C4-2B (cell line): ENCODE measurements around the gene TMEM107.

Experiments used
- H3K27ac ChIP-seq: fragments of 450-650 bp; 2 replicates; pipeline ENCODE4 v1.5.1; 2017
- ZFX ChIP-seq: fragments of 450-650 bp; IDR thresholded peaks from 2 replicates; pipeline ENCODE4 v1.6.1; 2017
- TF ChIP-seq, protein P1 (sequence below): fragments of 450-650 bp; conservative IDR thresholded peaks from 2 replicates; pipeline ENCODE4 v1.5.1; 2017; ENCODE audit warnings: mild to moderate bottlenecking

The TMEM107 gene

DNA sequence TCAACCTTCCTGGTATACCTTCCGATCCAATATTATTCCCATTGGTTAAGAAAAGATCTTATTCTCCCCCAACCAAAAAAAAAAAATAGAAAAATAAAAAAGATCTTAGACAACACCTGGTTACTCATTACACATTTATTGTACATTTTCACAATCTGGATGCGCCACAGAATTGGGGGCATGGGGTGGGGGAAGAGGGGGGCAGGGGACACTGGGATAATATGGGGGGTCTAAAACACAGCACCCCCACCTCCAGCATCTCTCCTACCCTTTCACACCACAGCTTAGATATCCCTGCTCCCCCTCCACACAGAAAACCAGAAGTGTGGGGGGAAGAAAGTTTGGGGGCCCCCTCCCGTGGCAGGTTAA is 17.2 kb downstream of the TMEM107 start:
- no peak for TF ChIP-seq ZFX
- TF ChIP-seq, protein P1, sequence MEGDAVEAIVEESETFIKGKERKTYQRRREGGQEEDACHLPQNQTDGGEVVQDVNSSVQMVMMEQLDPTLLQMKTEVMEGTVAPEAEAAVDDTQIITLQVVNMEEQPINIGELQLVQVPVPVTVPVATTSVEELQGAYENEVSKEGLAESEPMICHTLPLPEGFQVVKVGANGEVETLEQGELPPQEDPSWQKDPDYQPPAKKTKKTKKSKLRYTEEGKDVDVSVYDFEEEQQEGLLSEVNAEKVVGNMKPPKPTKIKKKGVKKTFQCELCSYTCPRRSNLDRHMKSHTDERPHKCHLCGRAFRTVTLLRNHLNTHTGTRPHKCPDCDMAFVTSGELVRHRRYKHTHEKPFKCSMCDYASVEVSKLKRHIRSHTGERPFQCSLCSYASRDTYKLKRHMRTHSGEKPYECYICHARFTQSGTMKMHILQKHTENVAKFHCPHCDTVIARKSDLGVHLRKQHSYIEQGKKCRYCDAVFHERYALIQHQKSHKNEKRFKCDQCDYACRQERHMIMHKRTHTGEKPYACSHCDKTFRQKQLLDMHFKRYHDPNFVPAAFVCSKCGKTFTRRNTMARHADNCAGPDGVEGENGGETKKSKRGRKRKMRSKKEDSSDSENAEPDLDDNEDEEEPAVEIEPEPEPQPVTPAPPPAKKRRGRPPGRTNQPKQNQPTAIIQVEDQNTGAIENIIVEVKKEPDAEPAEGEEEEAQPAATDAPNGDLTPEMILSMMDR = no peak; the same call in 1 of the 2 replicates
- no peak overlapping the region; the same call in 1 of the 2 replicates for H3K27ac ChIP-seq

DNA sequence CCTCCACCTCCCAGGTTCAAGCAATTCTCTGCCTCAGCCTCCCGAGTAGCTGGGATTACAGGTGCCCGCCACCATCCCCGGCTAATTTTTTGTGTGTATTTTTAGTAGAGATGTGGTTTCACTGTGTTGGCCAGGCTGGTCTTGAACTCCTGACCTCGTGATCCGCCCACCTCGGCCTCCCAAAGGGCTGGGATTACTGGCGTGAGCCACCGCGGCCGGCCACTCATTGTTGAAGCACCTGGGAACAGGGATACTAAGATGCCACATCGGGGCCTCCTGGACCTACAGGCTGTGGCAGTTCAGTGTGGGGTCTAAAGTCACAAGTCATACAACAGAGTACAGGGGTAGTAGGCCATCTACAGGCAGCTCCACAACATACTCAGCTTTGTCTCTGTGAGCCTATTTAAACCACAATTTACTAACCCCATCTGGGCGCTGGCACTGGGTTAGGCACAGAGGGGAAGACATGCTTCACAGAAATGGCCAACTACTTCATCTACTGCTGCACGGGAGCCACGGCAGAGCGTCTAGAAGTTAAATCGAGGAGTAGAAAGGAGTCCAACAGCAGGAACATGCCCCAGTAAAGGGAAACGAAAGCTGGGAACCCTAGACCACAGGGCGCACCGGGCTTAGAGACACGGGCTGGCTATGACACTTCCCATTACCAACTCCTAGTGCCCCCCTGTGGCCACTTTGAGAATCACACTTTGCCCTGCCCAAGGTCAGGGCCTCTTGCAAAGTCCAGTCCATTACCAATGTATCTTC is 17.7 kb downstream of the TMEM107 start:
- H3K27ac ChIP-seq = peak overlapping the region; percentile 21
- no peak for TF ChIP-seq ZFX
- TF ChIP-seq, protein P1 = peak; percentile 93

DNA sequence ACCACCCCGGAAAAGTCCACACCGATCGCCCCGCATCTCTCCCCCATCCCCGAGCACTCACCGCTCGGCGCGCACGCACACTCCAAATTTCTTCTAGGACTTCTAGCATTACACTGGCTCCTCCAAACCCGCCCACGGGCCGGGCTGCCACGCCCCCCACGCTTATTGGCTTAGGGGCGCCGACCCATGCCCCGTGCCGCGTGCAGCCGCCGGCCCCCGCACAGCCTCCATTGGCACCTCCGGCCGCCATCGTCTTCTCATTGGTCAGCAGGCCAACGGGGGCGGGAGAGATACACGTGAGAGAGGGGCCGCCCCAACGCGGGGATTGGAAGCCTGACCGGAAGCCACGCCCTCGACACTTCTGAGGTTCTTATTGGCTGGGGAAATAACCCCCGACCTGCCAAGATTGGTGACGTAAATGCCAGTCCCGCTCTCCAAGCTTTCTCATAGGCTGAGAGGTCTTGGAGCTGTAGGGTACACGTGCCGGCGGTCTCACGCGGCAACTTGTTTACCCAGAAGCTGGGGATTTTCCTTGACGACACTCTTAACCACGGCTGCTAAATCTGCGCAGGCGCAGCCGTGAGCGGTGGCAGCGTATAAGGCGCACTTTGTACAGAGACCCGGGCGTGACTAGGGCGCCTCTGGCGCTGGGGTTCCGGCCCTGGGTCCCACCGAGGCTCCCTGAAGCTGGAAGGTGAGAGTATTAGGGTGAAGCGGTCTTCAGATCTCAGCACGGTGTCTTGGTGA is 19.8 kb downstream of the TMEM107 start:
- H3K27ac ChIP-seq = peak overlapping the region; percentile 76
- no peak for TF ChIP-seq ZFX
- TF ChIP-seq, protein P1 = no peak

DNA sequence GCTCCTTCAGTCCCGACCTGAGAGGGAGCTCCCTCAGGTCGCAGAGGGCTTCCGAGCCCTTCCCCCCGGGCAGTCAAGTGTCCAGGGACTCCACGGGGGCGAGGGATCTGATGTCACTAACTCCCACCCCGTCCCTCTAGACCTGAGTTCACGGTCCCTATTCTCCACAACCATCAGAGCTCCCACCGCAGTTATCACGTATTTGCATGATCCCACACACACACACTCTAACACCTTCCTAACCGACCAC is 20.3 kb downstream of the TMEM107 start:
- peak overlapping the region; percentile 76 for H3K27ac ChIP-seq

DNA sequence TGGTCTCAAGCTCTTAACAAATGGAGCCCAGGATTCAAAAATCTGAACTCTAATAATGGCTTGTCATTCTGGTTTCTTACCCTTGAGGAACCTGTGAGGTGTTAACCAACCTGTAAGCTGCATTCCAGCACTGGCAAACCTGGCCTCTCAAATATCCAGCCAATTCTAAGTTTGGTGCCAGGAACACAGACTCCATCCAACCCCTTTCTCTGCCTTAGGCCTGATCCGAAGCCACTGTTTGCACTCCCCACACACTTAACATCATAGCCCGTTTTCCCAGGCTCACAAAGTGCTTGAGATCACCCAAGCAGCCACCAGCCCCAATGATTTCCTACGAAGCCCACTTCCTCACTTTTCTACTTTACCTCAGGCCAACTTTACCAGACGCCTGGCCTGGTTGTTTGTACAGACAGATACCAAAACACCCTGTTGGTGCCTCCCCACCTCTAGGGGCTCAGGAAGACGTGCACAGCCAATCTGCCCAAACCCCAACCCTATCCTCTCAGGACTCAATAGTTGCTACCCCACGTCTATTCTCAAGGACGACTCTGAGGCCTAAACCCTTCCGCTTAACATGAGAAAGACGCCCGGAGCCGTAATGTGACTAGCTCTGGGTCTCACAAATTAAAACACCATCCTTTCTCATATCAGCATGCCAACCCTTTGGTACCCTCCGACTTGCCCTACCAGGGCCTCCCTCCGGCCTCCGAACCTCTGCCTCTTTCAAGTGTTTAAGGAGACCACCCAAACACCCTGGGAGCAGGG is 20.8 kb downstream of the TMEM107 start:
- H3K27ac ChIP-seq = peak overlapping the region; percentile 76
- no peak for TF ChIP-seq ZFX
- TF ChIP-seq, protein P1 = no peak

More for the DNA sequence above, 20.3 kb downstream of the TMEM107 start:
- no peak for TF ChIP-seq ZFX
- TF ChIP-seq, protein P1 = no peak

DNA sequence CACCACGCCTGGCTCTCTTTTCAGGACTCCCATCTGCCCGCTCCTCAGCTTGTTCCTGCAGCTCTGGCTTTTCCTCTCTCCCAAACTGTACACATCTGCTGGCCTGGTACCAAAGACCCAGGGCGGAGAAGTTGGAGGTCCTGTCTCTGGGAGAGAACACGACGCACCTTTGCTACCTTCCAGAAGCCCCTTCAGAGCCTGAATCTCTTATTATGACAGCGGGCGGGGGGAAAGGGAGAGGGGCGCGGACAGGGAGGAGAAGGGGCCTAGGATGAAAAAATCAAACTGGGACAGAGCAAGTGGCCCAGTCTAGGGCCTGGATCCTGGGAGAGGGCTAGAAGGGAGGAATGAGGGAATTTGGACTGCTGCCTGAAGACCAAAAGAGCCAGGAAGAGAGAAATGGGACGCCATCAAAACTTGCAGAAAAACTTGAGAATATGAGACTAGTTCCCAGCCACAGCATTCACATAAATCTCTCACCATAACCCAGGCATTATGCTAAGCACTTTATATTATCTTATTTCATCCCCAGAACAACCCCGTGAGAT is 21.5 kb downstream of the TMEM107 start:
- H3K27ac ChIP-seq = peak overlapping the region; percentile 76
- no peak for TF ChIP-seq ZFX

DNA sequence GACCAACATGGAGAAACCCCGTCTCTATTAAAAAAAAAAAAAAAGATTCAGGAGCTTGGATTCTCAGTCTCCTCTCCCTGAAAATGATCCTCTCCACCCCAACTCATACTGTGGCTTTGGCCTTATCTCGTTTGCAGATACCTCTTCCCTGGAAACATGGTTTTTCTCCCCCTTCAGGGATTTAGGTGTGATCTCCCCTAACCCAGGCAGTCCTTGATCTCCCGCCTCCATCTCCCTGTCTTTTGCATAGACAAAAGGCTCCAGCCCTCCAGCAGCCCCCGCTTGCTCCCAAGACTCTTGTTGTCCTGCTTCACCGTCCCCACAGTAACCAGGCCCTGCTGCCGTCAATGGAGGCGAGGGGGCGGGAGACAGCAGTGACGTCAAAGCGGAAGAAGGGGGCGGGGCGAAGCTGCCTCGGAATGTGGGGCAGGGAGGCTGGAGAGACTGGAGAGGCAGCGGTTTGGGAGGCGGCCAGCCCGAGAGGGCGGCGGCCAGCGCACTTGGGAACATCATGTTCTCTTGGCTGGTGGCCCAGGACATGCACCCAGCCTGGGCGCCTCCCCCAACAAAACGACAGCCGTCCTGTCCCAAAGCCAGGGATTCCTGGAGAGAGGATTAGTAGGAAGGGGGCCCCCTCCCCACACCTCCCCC is 22.1 kb downstream of the TMEM107 start:
- peak overlapping the region; percentile 76 for H3K27ac ChIP-seq

More for the DNA sequence above, 22.1 kb downstream of the TMEM107 start:
- TF ChIP-seq ZFX = no peak
- TF ChIP-seq, protein P1 = no peak
